Measurements from ENCODE around the gene GRIK1. TPM values are rescaled to one million over a fixed set of nuclear protein-coding genes. Genes with fewer than 3 reads are reported as not detected.

GRIK1 gene
- total RNA-seq, 1 experiment from 2014 or later: not detected

- CTCF ChIA-PET: no interaction called here
- POLR2A ChIA-PET: no interaction called here
- Histone ChIP-seq H3K4me3 (ENCODE audit: low read depth, low read length) (no peak overlapping the region), H3K4me1 (no peaks in the 10 kb centered on the region), H3K36me3 (ENCODE audit: control insufficient read depth, insufficient read depth, low read length) (no peaks in the 10 kb centered on the region), H3K27me3 (replicated peaks; ENCODE audit: control insufficient read depth, insufficient read depth, low read length) (no peaks in the 10 kb centered on the region), H3K9me3 (no peaks in the 10 kb centered on the region)
- no peaks in the 10 kb centered on the region for H3K36me3 Mint-ChIP-seq (ENCODE audit: insufficient read depth, unreplicated experiment)
- H3K27ac Mint-ChIP-seq (ENCODE audit: unreplicated experiment): no peak overlapping the region
- H3K4me3 Mint-ChIP-seq (ENCODE audit: unreplicated experiment): no peak overlapping the region
- DNase-seq: no peak
- peaks cover 6% of the 10 kb centered on the region for H3K9me3 Mint-ChIP-seq (ENCODE audit: unreplicated experiment)
- no peak for TF ChIP-seq CTCF (IDR thresholded peaks at IDR 0.05; ENCODE audit: insufficient read depth in 1 of 2, low read depth in 1 of 2, low read length in 1 of 2, severe bottlenecking in 1 of 2, unreplicated experiment in 1 of 2)
- intact Hi-C loops (cut with micrococcal nuclease; ENCODE audit: unreplicated experiment): no loop called here
- no TSS peak for BruUV-seq (replicated peaks)
- no peaks in the 10 kb centered on the region for H3K27me3 Mint-ChIP-seq (ENCODE audit: insufficient read depth, unreplicated experiment)
- no peaks in the 10 kb centered on the region for H3K4me1 Mint-ChIP-seq (ENCODE audit: low read depth, unreplicated experiment)
These were observed 452.6 kb downstream of the GRIK1 start for GRCh38 chr21:29487154-29487553.

Other genes with a start within 250 kb of the GRIK1 start
- not detected in 2 replicates for gene CLDN17, start 226.8 kb upstream of the GRIK1 start, total RNA-seq (2022)

Measured in Caco-2 (cell line).